Mammary epithelial cell (primary cell): Measurements from ENCODE around the gene ZBED5.

ENCODE experiments used
- CTCF ChIP-seq, 2 donors: IDR thresholded peaks in 1 of 2; conservative IDR thresholded peaks in 1 of 2; 2 replicates each; pipeline ENCODE4 v1.5.1; 2011 to 2012; ENCODE audit warnings: inconsistent platforms in 2 of 2, low read length in 2 of 2, mild to moderate bottlenecking in 2 of 2, control low read depth in 1 of 2, low read depth in 1 of 2; ENCODE audit not compliant: insufficient read depth in 1 of 2; ENCODE audit errors: extremely low read depth in 1 of 2
- EZH2 ChIP-seq: IDR thresholded peaks from 2 replicates; pipeline ENCODE4 v1.6.1; 2012; ENCODE audit warnings: low read length, inconsistent platforms, borderline replicate concordance

- TF ChIP-seq CTCF (conservative IDR thresholded peaks at IDR 0.05 in 1 of 2, IDR thresholded peaks at IDR 0.05 in 1 of 2; ENCODE audit: extremely low read depth in 1 of 2, insufficient read depth in 1 of 2, low read depth in 1 of 2, low read length in 2 of 2) (no peak), EZH2 (no peak)
These were observed 51.6 kb downstream of the ZBED5 start for GRCh38 chr11:10806206-10806605.
